PFSK-1 (cell line): ENCODE results near the gene COA4.

Source experiments
- FOXP2 ChIP-seq: optimal IDR thresholded peaks from 2 replicates; pipeline ENCODE3; 2011; ENCODE audit warnings: borderline replicate concordance, control low read depth, inconsistent platforms; ENCODE audit not compliant: insufficient read depth; ENCODE audit errors: extremely low read length, extremely low read depth
- POLR2AphosphoS5 ChIP-seq: IDR thresholded peaks from 2 replicates; pipeline ENCODE4 v1.6.1; 2012; ENCODE audit warnings: low read depth, mild to moderate bottlenecking, control low read depth, low read length, moderate library complexity
- SIN3A ChIP-seq: IDR thresholded peaks from 2 replicates; pipeline ENCODE4 v1.6.1; 2012; ENCODE audit warnings: mild to moderate bottlenecking, low read length, moderate library complexity, borderline replicate concordance; ENCODE audit not compliant: insufficient read depth
- TAF1 ChIP-seq: IDR thresholded peaks from 2 replicates; pipeline ENCODE4 v1.6.1; 2012; ENCODE audit warnings: low read length, control low read depth, borderline replicate concordance; ENCODE audit not compliant: insufficient read depth
- TF ChIP-seq, protein P1 (sequence below), 2 experiments: IDR thresholded peaks; 2 replicates each; pipeline versions ENCODE4 v1.6.1 to v1.8.0; 2011 to 2012; ENCODE audit warnings: low read depth in 2 of 2, low read length in 2 of 2, control low read depth in 1 of 2, inconsistent platforms in 1 of 2, mild to moderate bottlenecking in 1 of 2, moderate library complexity in 1 of 2; ENCODE audit not compliant: insufficient read depth in 1 of 2

DNA sequence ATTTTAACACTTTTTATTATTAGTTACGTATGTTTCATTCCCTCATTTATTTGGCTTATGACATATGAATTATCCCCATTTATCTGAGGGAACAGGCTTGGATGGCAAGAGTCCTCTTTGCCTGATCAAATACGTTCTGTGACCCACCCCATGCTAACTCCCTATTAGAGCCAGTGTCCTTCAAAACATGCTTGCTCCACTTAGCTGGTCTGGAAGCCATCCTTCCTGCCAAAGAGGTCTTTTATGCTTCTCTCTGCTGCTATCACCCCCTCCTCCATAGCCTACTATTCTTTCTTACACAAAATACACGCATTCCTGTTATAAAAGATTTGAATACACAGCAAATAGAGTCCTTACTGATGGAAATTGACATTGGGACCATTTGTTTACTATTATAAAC lies 6.4 kb downstream of the COA4 start:
- TF ChIP-seq SIN3A (no peak), POLR2AphosphoS5 (no peak), TAF1 (no peak), FOXP2 (no peak)
- TF ChIP-seq, protein P1, sequence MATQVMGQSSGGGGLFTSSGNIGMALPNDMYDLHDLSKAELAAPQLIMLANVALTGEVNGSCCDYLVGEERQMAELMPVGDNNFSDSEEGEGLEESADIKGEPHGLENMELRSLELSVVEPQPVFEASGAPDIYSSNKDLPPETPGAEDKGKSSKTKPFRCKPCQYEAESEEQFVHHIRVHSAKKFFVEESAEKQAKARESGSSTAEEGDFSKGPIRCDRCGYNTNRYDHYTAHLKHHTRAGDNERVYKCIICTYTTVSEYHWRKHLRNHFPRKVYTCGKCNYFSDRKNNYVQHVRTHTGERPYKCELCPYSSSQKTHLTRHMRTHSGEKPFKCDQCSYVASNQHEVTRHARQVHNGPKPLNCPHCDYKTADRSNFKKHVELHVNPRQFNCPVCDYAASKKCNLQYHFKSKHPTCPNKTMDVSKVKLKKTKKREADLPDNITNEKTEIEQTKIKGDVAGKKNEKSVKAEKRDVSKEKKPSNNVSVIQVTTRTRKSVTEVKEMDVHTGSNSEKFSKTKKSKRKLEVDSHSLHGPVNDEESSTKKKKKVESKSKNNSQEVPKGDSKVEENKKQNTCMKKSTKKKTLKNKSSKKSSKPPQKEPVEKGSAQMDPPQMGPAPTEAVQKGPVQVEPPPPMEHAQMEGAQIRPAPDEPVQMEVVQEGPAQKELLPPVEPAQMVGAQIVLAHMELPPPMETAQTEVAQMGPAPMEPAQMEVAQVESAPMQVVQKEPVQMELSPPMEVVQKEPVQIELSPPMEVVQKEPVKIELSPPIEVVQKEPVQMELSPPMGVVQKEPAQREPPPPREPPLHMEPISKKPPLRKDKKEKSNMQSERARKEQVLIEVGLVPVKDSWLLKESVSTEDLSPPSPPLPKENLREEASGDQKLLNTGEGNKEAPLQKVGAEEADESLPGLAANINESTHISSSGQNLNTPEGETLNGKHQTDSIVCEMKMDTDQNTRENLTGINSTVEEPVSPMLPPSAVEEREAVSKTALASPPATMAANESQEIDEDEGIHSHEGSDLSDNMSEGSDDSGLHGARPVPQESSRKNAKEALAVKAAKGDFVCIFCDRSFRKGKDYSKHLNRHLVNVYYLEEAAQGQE (IDR thresholded peaks at IDR 0.05; ENCODE audit: insufficient read depth in 1 of 2, low read depth in 2 of 2, low read length in 2 of 2) = no peak
